Left ventricle myocardium inferior (tissue), 1 donor: ENCODE data around the gene CNNM2. TPM values are rescaled to one million over a fixed set of nuclear protein-coding genes. Genes with fewer than 3 reads are reported as not detected.

Source experiments
- DNase-seq: peaks from one replicate; pipeline ENCODE4 v3.0.0-alpha.2; 2020
- H3K27ac ChIP-seq: fragments of 200-600 bp; replicated peaks from 2 replicates; pipeline ENCODE4 v1.8.0; 2021
- H3K27me3 ChIP-seq: fragments of 200-600 bp; 2 replicates; pipeline ENCODE4 v1.8.0; 2021; ENCODE audit warnings: low read depth
- H3K36me3 ChIP-seq: fragments of 200-600 bp; 2 replicates; pipeline ENCODE4 v1.8.0; 2021
- H3K4me1 ChIP-seq: fragments of 200-600 bp; 2 replicates; pipeline ENCODE4 v1.8.0; 2021
- H3K4me3 ChIP-seq: fragments of 200-600 bp; 2 replicates; pipeline ENCODE4 v1.8.0; 2021; ENCODE audit warnings: mild to moderate bottlenecking, moderate library complexity
- H3K9me3 ChIP-seq: fragments of 200-600 bp; replicated peaks from 2 replicates; pipeline ENCODE4 v1.8.0; 2021
- CTCF ChIP-seq: fragments of 200-600 bp; IDR thresholded peaks from 2 replicates; pipeline ENCODE4 v1.8.0; 2021; ENCODE audit warnings: antibody characterized with exemption, mild to moderate bottlenecking, borderline replicate concordance
- intact Hi-C: fragments of 100-400 bp; cut with micrococcal nuclease; formaldehyde crosslinking; loops from one replicate; pipeline ENCODE4 v1.11.0; 2022
- total RNA-seq: library from RNA; stranded (reverse); fragmentation: NEBNext Ultra II Directional; extraction: Animal tissue kit (Norgen Biotek cat#: 25700); gene quantifications from one replicate; pipeline ENCODE4 v1.2.1, GENCODE V29; 2021
- donor health status: DM: no; HTN: yes; CAD: no; lungs with severe emphysema.

The CNNM2 gene
- total RNA-seq, 1 donor from 2014 or later: 3.3 TPM

- H3K9me3 ChIP-seq: no peaks in the 10 kb centered on the region
- no peak for DNase-seq
- no peak overlapping the region for H3K4me3 ChIP-seq
- no peak overlapping the region for H3K27ac ChIP-seq
- no peak for TF ChIP-seq CTCF
- H3K4me1 ChIP-seq: peaks cover 8% of the 10 kb centered on the region
- H3K36me3 ChIP-seq: peaks cover 14% of the 10 kb centered on the region
- intact Hi-C loops: no loop called here
- H3K27me3 ChIP-seq: no peaks in the 10 kb centered on the region
These were observed 41.3 kb upstream of the CNNM2 start for GRCh38 chr10:102876747-102877153.

- Histone ChIP-seq H3K9me3 (no peaks in the 10 kb centered on the region), H3K27ac (peak overlapping the region; percentile 7), H3K27me3 (no peaks in the 10 kb centered on the region), H3K4me1 (peaks cover 8% of the 10 kb centered on the region), H3K4me3 (no peak overlapping the region), H3K36me3 (peaks cover 14% of the 10 kb centered on the region)
- no peak for TF ChIP-seq CTCF
- no peak for DNase-seq
- intact Hi-C loops: no loop called here
These were observed 39.5 kb upstream of the CNNM2 start for GRCh38 chr10:102878629-102879028.

GRCh38 chr10:102880256-102880655 lies 37.8 kb upstream of the CNNM2 start:
- DNase-seq: no peak
- Histone ChIP-seq H3K27ac (no peak overlapping the region), H3K36me3 (peaks cover 9% of the 10 kb centered on the region), H3K4me1 (peaks cover 8% of the 10 kb centered on the region), H3K9me3 (no peaks in the 10 kb centered on the region), H3K27me3 (no peaks in the 10 kb centered on the region), H3K4me3 (no peak overlapping the region)
- TF ChIP-seq CTCF: no peak
- intact Hi-C loops: no loop called here

- no peak for TF ChIP-seq CTCF
- no peaks in the 10 kb centered on the region for H3K4me1 ChIP-seq
- H3K9me3 ChIP-seq: no peaks in the 10 kb centered on the region
- no peak for DNase-seq
- no peak overlapping the region for H3K4me3 ChIP-seq
- no peak overlapping the region for H3K27ac ChIP-seq
- no peaks in the 10 kb centered on the region for H3K27me3 ChIP-seq
- peaks cover 13% of the 10 kb centered on the region for H3K36me3 ChIP-seq
- intact Hi-C loops: no loop called here
These were observed 30.0 kb upstream of the CNNM2 start for GRCh38 chr10:102888048-102888447.

- Histone ChIP-seq H3K27ac (no peak overlapping the region), H3K4me1 (no peaks in the 10 kb centered on the region), H3K36me3 (peaks cover 10% of the 10 kb centered on the region), H3K27me3 (no peaks in the 10 kb centered on the region), H3K9me3 (no peaks in the 10 kb centered on the region), H3K4me3 (no peak overlapping the region)
- intact Hi-C loops: no loop called here
- DNase-seq: no peak
- TF ChIP-seq CTCF: no peak
These were observed 23.5 kb upstream of the CNNM2 start for GRCh38 chr10:102894466-102895213.
